HG03442 (cell line): ENCODE measurements around the gene TMEM44.
"Not testable (repeated sequence)": the region's sequence is repeated elsewhere in the genome, so short reads cannot be mapped to it uniquely, and the experiment has no call there.

Experiments used
- ATAC-seq: cut with Tn5 transposase; IDR thresholded peaks from one replicate; pipeline ENCODE4 v1.9.1; 2021; ENCODE audit warnings: mild to moderate bottlenecking, moderate library complexity; ENCODE audit not compliant: unreplicated experiment

The TMEM44 gene

DNA sequence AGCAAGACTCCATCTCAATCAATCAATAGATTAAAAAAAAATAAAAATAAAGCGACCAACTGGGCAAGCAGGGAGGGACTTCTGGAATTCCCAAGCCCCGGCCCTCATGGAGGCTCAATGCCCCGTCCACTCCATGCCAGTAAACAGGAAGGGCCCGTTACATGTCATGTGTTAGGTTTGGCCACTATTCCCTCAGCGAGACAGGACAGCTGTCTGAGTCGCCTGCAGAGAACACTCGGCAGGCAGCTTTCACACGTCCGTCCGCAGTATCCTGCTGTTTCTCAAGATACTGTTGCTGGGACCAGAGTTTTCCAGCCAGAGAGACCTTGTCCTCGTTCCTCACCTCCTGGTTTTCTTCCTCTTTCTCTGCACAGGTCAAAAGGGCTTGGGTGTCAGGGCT is 18.0 kb downstream of the TMEM44 start:
- no peak for ATAC-seq

DNA sequence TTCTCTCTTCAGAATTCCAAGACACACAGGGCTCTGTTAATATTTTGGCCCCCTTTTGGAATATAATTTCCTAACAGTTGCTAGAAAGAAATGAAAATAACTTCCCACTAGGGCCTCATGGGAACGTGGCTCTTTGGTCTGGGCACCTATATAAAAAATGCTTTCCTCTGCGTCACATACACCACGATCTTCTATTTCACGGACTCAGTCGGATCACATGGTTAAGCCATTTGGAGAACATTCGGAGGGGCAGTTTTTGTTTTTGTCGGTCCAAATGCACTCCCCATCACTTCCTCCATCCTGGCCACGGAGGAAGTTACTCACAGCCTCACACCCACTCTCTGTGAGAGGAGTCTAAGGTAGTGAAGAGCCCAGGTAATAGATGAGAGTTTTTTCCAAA is 21.0 kb downstream of the TMEM44 start:
- ATAC-seq = no peak

DNA sequence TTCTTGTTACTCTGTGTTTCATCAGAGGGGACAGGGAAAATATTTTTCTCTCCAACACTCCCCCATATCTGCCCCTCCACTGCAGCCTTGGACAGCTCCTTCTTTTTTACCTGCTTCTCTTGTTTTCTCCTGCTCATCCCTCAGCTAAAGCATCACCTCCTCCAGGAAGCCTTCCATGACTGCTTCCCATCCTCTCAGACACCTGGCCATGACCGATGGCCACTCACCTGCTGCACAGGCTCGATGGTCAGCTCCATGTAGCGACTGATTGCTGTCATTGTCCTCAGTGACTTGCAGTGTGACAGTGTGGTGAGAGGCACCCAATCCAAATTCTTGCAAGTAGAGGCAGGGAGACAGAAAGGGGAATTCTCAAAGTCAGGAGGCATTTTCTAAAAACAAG is 22.5 kb downstream of the TMEM44 start:
- ATAC-seq = no peak

GRCh38 chr3:194609601-194610000 is 23.6 kb downstream of the TMEM44 start:
- no peak for ATAC-seq

DNA sequence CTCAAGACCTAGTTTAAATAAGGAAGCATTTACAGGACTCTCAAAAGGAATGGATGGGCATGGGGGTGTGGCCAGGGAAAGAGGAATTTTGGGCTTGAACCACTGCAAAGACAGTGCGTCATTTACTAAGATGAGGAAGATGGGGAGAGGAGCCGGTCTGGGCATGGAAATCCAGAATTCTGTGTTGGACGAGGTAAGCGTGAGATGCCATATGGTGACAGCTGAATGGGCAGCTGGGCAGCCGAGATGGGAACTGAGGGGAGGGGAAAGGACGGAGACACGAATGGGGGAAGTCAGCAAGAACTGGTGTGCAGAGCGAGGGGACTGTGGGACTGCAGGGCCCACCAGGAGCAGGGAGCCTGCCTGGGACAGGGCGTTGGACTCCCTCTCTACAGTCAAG is 24.2 kb downstream of the TMEM44 start:
- no peak for ATAC-seq

DNA sequence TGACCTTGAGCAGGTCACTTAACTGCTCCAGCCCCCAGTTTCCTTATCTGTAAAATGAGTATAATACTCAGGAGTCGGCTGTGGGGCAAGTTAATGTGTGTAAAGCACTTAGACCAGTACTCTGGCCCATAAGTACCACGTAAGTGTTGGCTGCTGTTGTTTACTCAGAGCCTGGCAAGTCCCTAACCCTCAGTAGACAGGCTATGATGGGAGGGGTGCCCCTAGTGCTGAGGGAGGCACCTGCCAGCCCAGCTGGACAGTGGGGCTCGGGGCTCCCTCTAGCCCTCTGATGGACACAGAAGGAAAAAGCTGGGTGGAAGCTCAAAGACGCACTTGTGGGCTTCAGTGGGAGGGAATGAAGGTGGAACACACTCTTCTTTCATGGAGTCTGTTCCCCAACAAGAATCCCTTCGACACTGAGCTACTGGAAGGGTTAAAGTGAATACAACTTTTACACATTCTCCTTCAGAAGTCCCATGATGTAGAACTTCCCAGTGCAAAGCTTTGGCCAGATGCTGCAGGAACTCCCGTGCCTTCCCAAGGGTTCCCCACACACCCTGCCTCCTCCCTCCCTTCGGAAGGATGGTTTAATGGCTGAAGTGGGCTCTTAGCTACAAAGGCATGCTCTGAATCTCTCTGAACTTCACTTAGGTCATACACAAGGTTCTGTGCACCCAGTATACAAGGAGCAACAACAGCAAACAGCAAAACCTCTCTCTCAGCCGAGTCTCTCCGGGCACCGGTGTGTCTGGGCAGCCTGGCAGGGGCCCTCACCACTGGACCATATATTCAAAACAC is 25.4 kb downstream of the TMEM44 start:
- no peak for ATAC-seq

DNA sequence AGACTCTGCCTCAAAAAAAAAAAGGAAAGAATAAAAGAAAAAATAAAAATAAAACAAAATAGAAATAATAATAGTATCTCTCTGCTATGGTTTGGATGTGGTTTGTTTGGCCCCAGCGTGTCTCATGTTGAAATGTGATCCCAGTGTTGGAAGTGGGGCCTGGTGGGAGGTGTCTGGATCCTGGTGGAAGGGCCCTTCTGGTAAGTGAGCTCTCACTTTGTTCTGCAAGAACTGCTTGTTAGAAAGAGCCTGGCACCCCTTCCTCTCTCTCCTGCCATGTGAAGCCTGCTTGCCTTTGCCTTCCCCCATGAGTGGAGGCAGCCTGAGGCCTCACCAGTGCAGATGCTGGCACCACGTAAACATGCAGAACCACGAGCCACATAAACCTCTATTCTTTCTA is 26.3 kb downstream of the TMEM44 start:
- no peak for ATAC-seq

- no peak for ATAC-seq
Measured at GRCh38 chr3:194606163-194606562, 27.1 kb downstream of the TMEM44 start.

DNA sequence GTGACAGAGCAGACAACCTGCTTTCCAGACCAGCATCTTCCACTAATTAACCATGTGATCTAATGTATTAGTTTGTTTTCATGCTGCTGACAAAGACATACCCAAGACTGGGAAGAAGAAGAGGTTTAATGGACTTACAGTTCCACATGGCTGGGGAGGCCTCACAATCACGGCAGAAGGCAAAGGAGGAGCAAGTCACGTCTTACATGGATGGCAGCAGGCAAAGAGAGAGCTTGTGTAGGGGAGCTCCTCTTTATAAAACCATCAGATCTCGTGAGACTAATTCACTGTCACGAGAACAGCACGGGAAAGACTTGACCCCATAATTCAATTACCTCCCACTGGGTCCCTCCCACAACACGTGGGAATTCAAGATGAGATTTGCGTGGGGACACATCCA is 27.9 kb downstream of the TMEM44 start:
- not testable (repeated sequence) for ATAC-seq

GRCh38 chr3:194604837-194605236 is 28.4 kb downstream of the TMEM44 start:
- no peak for ATAC-seq

DNA sequence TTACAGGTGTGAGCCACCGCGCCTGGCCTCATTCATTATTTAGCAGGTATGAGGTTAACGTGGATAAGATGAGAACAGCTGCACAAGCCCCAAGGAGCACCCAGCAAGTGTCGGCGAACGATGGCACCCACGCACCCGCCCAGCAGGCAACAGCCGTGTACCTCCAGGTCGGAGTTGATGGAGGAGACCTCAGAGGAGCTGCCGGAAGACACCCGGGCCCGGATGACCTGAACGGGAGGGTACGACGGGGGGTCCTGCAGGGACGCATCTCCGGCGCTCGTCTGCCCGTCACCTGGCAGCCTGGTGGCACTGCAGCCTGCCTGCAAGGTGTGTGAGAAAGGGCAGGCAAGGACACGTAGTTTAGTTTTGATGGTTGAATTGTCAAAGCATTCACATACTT is 29.1 kb downstream of the TMEM44 start:
- no peak for ATAC-seq

GRCh38 chr3:194602669-194603171 is 30.5 kb downstream of the TMEM44 start:
- no peak for ATAC-seq

DNA sequence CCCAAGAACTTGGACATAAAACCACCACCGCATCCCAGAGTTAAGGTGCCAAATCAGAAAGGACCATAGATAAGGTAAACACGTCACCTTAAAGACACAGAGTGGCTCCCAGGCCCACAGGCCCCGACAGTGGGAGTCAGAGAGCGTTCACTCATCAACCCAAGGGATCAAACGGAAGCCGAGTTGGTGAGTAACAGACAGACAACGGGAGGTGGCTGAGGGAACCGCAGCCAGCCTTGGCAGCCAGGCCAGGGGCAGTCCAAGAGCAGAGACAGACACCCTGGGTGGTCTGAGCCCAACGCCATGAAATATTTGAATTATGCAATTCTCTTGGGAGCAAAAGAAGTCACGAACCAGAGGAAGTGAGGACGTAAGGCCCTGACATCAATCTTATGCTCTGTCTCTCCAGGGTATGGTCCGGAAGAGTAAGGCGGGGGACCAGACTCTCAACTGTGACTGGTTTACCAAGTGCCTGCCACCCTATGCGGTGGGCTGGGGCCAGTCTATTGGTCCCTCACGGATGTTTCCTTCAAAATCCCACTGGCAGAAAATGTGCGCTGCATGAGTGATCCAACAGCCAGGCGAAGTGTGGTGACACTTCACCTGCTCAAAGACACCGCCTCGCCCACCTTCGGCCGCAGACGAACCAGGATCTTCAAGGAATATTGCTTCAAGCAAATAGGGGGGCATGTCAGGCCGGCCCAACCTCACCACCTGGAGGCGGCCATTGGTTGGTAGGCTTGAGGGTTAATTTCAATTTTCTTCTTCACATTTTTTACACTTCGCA is 34.3 kb downstream of the TMEM44 start:
- no peak for ATAC-seq

DNA sequence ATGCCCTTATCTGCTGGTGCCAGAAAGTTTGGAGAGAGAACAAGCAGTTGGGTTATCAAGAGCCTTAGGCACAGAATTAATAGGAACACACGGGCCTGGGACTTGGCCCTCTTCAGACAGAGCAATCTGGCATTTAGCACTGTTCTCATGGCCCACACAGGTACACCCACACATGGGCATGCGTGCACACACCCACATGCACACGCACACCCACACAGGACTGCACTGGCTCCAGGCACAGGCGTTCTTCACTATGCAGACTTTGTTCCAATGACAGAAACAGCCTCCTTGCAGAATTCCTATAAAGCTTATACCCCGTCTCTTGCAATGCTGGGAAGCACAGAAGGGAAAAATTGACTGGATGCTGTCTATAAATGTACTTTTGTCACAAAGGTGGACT is 36.3 kb downstream of the TMEM44 start:
- no peak for ATAC-seq

DNA sequence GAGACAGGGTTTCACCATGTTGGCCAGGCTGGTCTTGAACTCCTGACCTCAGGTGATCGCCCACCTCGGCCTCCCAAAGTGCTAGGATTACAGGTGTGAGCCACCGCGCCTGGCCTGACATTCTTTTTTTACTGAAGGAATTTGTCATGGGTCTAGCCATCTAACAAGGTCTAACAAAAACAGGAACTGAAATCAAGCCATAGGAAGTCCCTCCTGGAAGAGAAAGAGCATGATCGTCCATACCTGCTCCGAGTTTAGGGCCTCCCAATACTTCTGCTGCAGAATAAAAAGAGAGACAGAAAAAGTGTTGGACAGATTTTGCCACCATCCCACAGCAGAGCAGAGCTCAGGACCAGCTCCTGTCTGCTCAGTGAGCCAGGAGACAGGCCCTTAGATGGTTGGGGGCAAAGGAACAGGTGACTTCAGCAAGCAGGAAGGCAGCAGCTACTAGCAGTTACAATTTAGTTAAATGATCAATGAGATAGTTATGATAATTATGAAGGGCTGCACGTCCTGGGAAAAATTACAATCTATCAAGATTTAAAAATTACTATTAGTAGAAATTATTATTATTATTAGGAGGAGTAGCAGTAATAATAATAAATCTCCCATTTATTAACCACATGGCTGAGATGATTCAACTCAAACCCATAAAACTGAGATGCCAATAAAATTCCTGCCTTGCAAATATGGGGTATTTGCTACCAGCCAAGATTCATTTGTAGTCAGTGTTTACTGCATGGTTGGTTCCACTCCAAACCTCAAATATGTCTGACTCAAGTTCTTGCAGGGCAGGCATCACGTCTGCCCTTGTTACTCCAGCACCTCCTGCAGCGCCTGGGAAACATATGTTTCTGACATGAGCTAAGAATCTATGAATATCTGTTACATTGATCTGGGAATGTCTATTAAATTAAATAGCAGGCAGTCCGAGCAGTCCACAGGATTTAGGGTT is 40.1 kb downstream of the TMEM44 start:
- no peak for ATAC-seq

GRCh38 chr3:194588741-194589140 is 44.5 kb downstream of the TMEM44 start:
- no peak for ATAC-seq

DNA sequence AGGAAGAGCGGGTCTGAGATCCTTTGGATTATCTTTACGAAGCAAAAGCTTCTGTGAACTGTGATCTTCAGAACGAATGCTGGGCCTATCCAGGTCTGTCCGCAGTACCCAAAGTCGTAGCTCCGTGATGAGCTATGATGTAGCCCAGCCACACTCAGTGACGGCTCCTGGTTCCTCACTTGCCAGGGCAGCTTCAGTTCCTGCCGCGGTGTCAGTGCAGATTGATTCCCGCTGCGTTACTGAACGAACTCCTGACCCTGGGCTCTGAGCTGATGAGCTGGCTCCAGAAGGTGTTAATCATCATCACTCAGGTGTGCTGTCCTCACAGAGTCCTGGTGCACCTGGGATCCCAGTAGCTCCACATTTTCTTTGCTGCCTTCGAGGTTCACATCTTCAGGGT is 45.0 kb downstream of the TMEM44 start:
- ATAC-seq = no peak

DNA sequence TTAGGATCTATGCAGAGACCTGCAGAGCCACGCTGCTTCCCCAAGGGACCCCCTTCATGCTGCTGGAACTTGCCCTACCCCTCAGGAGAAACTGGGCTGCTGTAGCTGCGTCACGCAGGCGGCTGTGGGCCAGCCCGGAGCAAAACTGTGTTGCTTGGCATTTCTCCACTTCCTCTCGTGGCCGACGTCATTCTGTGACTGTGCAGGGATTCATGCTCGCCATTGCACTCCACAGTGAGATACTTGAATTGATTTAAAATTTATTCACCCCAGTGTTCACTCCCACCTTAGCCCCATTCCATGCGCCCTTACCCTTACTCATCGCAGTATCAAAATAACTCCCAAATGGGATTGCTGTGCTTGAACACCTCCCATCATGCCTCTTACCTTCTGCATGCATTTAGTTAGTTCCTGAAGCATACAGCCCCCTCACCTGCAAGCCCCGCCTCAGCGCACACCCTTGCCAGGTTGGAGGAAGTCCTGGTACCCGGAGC is 45.7 kb downstream of the TMEM44 start:
- no peak for ATAC-seq

GRCh38 chr3:194586836-194587235 is 46.4 kb downstream of the TMEM44 start:
- ATAC-seq = no peak

DNA sequence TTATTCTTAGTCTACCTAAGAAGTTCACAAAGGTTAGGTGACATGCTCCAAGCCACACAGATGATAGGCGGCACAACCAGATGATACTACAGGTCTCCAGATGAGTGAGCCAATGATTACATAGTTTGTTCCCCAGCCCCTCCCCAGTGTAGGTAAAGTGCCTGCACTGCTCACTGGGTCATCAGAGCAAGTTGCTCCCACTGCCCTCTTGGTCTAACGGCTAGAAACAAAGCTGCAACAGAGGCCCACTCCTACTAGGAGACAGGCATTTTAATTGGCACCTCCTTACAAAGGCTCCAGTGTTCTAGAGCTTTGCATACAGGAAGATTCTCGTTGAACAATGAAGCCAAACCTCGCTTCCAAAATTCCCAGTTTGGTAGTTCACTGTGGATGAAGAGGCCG is 47.3 kb downstream of the TMEM44 start:
- ATAC-seq = no peak

DNA sequence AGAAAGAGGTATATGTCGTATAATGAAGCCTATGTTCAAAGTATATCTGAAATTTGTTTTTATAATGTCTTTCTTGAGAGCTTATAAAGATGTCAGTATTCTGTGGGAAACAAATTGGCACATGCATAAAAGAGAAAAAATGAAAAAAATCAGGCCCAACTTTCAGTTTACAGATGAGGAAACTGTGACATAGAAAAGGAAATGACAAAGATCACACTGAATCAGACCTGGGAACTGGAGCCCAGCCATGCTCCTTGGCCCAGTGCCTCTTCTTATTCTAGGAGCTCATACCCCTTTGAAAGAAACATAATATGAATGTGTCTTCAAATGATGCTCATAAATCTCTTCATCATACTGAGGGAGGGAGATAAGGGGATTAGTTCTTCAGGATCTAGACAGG is 48.4 kb downstream of the TMEM44 start:
- no peak for ATAC-seq
